Mesenchymal stem cell (in vitro differentiated cells and primary cell): ENCODE data around the gene COMTD1.
"Not testable (repeated sequence)": the region's sequence is repeated elsewhere in the genome, so short reads cannot be mapped to it uniquely, and the experiment has no call there.

Source experiments
- DNase-seq: peaks from one replicate; pipeline ENCODE4 v3.0.0-alpha.2; 2013
- H2AFZ ChIP-seq: one replicate; pipeline ENCODE4 v1.6.1; 2013; ENCODE audit warnings: low read depth, mild to moderate bottlenecking, control low read depth, inconsistent platforms, low read length, moderate library complexity
- H2AK5ac ChIP-seq: 2 replicates; pipeline ENCODE4 v1.6.1; 2013; ENCODE audit warnings: low read length, moderate library complexity, mild to moderate bottlenecking, inconsistent platforms; ENCODE audit not compliant: severe bottlenecking
- H2BK120ac ChIP-seq: one replicate; pipeline ENCODE4 v1.6.1; 2013; ENCODE audit warnings: low read depth, mild to moderate bottlenecking, inconsistent platforms, low read length, moderate library complexity
- H2BK12ac ChIP-seq, 2 experiments: one replicate each; pipeline ENCODE4 v1.6.1; 2013; ENCODE audit warnings: inconsistent platforms in 2 of 2, low read length in 2 of 2, mild to moderate bottlenecking in 2 of 2, moderate library complexity in 2 of 2, control low read depth in 1 of 2
- H2BK15ac ChIP-seq: one replicate; pipeline ENCODE4 v1.6.1; 2013; ENCODE audit warnings: mild to moderate bottlenecking, low read depth, inconsistent platforms; ENCODE audit not compliant: poor library complexity, severe bottlenecking
- H2BK5ac ChIP-seq: 2 replicates; pipeline ENCODE4 v1.6.1; 2013; ENCODE audit warnings: low read depth, mild to moderate bottlenecking, low read length, control low read depth, inconsistent platforms; ENCODE audit not compliant: poor library complexity, severe bottlenecking
- H3K14ac ChIP-seq, 2 experiments: one replicate each; pipeline ENCODE4 v1.6.1; 2013; ENCODE audit warnings: inconsistent platforms in 2 of 2, low read length in 2 of 2, control low read depth in 1 of 2, mild to moderate bottlenecking in 1 of 2, moderate library complexity in 1 of 2
- H3K18ac ChIP-seq, 2 experiments: one replicate each; pipeline ENCODE4 v1.6.1; 2013; ENCODE audit warnings: inconsistent platforms in 2 of 2, low read length in 2 of 2, control low read depth in 1 of 2, low read depth in 1 of 2, mild to moderate bottlenecking in 1 of 2
- H3K23ac ChIP-seq, 2 experiments: one replicate each; pipeline ENCODE4 v1.6.1; 2013; ENCODE audit warnings: inconsistent platforms in 2 of 2, low read length in 2 of 2, mild to moderate bottlenecking in 2 of 2, moderate library complexity in 2 of 2, control low read depth in 1 of 2
- H3K27ac ChIP-seq: 2 replicates; pipeline ENCODE4 v1.5.1; 2013; ENCODE audit warnings: mild to moderate bottlenecking, moderate library complexity, low read length, control low read depth, inconsistent platforms; ENCODE audit not compliant: poor library complexity, severe bottlenecking
- H3K27me3 ChIP-seq, 2 experiments: 2 replicates each; pipeline versions ENCODE4 v1.6.1 to v1.7.0; 2013; ENCODE audit warnings: low read length in 2 of 2, mild to moderate bottlenecking in 2 of 2, moderate library complexity in 2 of 2, control low read depth in 1 of 2, inconsistent platforms in 1 of 2; ENCODE audit not compliant: control insufficient read depth in 1 of 2, insufficient read depth in 1 of 2
- H3K36me3 ChIP-seq, 2 experiments: 2 replicates each; pipeline versions ENCODE4 v1.6.1 to v1.7.0; 2013; ENCODE audit warnings: low read length in 2 of 2, control low read depth in 1 of 2, inconsistent platforms in 1 of 2, low read depth in 1 of 2, mild to moderate bottlenecking in 1 of 2; ENCODE audit not compliant: insufficient read depth in 2 of 2, control insufficient read depth in 1 of 2
- H3K4ac ChIP-seq, 2 experiments: one replicate each; pipeline ENCODE4 v1.6.1; 2013; ENCODE audit warnings: inconsistent platforms in 2 of 2, low read length in 2 of 2, mild to moderate bottlenecking in 2 of 2, moderate library complexity in 2 of 2, control low read depth in 1 of 2, low read depth in 1 of 2
- H3K4me1 ChIP-seq: 2 replicates; pipeline ENCODE4 v1.6.1; 2013; ENCODE audit warnings: low read depth, low read length, control low read depth; ENCODE audit not compliant: control insufficient read depth, insufficient read depth
- H3K4me2 ChIP-seq: 2 replicates; pipeline ENCODE4 v1.6.1; 2013; ENCODE audit warnings: low read length, mild to moderate bottlenecking, inconsistent platforms; ENCODE audit not compliant: poor library complexity, severe bottlenecking
- H3K4me3 ChIP-seq, 2 experiments: 2 replicates each; pipeline versions ENCODE4 v1.5.1 to v1.7.0; 2013; ENCODE audit warnings: low read length in 2 of 2, mild to moderate bottlenecking in 2 of 2, control low read depth in 1 of 2, low read depth in 1 of 2; ENCODE audit not compliant: insufficient read depth in 1 of 2
- H3K79me1 ChIP-seq: replicated peaks from 2 replicates; pipeline ENCODE4 v1.6.1; 2013; ENCODE audit warnings: mild to moderate bottlenecking, control low read depth, low read length, inconsistent platforms; ENCODE audit not compliant: poor library complexity, severe bottlenecking
- H3K9ac ChIP-seq: 2 replicates; pipeline ENCODE4 v1.7.0; 2013; ENCODE audit warnings: mild to moderate bottlenecking, low read length, moderate library complexity
- H3K9me3 ChIP-seq: 2 replicates; pipeline ENCODE4 v1.7.0; 2013; ENCODE audit warnings: mild to moderate bottlenecking, low read length; ENCODE audit not compliant: control insufficient read depth
- H4K8ac ChIP-seq: one replicate; pipeline ENCODE4 v1.6.1; 2013; ENCODE audit warnings: inconsistent platforms, mild to moderate bottlenecking, low read length, moderate library complexity
- H4K91ac ChIP-seq: one replicate; pipeline ENCODE4 v1.6.1; 2013; ENCODE audit warnings: mild to moderate bottlenecking, low read length, inconsistent platforms
- WGBS: methylation state at CpG from one replicate; pipeline ENCODE4 v1.1.7; 2013; ENCODE audit warnings: mixed read lengths; 5-methylcytosine and 5-hydroxymethylcytosine counted together

Gene COMTD1

DNA sequence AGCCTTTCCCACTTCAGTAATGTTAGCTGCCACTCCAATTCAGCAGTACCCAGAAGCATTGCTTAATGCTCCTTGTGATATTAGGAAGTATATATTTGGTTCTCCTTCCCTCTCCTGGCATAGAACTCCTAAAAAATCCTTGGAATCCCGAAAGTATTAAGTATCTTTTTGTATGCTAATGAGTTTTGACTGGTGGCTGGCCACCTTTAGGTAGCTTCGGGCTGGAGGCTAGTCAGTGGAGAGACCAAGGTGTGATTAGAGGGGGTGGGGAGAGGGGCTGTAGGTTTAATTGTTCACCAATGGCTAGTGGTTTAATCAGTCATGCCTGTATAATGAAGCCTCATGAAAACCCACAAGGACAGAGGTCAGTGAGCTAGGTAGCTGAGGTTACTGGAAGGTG is 12.2 kb downstream of the COMTD1 start:
- Histone ChIP-seq H3K23ac (no peak overlapping the region), H3K4ac (no peak overlapping the region), H3K27me3 (no peaks in the 10 kb centered on the region), H2BK12ac (no peak overlapping the region), H3K18ac (no peak overlapping the region), H3K4me1 (peaks cover 14% of the 10 kb centered on the region), H3K14ac (no peak overlapping the region), H3K36me3 (peaks cover 29 to 80% of the 10 kb centered on the region in 2 experiments), H3K4me2 (no peak overlapping the region), H2AFZ (no peak overlapping the region), H4K8ac (no peak overlapping the region), H3K79me1 (peaks cover 2% of the 10 kb centered on the region), H2AK5ac (no peak overlapping the region), H2BK15ac (no peak overlapping the region), H3K9me3 (no peaks in the 10 kb centered on the region), H3K4me3 (no peak overlapping the region), H3K9ac (peak overlapping the region; percentile 82), H2BK120ac (no peak overlapping the region), H4K91ac (no peak overlapping the region), H2BK5ac (no peak overlapping the region), H3K27ac (peak overlapping the region; percentile 6)
- WGBS: 88% methylated on average over 2 of the region's 2 CpGs
- DNase-seq: no peak

DNA sequence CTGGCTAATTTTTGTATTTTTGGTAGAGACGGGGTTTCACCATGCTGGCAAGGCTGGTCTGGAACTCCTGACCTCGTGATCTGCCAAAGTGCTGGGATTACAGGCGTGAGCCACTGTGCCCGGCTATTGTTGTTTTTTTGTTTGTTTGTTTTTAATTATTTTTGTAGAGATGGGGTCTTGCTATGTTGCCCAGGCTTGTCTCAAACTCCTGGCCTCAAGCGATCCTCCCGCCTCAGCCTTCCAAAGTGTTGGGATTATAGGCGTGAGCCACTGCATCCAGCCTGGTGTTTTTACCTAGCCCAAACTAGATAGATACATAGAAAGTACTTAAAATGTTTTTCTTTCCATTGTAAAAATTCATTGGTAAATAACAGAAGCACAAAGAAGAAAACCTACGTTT is 14.3 kb downstream of the COMTD1 start:
- H2AK5ac ChIP-seq, H2AFZ ChIP-seq, H3K9ac ChIP-seq, H2BK120ac ChIP-seq, H3K79me1 ChIP-seq, H3K18ac ChIP-seq, H3K4me2 ChIP-seq, H3K9me3 ChIP-seq, H3K4ac ChIP-seq, H3K27me3 ChIP-seq, H3K27ac ChIP-seq, H2BK12ac ChIP-seq, DNase-seq, H3K4me3 ChIP-seq, H4K8ac ChIP-seq, H3K4me1 ChIP-seq, H3K23ac ChIP-seq, H2BK15ac ChIP-seq, H3K14ac ChIP-seq, H4K91ac ChIP-seq, H2BK5ac ChIP-seq: not testable (repeated sequence)
- H3K36me3 ChIP-seq: peaks cover 40 to 87% of the 10 kb centered on the region in 2 experiments
- WGBS: 100% methylated on average over 5 of the region's 8 CpGs

DNA sequence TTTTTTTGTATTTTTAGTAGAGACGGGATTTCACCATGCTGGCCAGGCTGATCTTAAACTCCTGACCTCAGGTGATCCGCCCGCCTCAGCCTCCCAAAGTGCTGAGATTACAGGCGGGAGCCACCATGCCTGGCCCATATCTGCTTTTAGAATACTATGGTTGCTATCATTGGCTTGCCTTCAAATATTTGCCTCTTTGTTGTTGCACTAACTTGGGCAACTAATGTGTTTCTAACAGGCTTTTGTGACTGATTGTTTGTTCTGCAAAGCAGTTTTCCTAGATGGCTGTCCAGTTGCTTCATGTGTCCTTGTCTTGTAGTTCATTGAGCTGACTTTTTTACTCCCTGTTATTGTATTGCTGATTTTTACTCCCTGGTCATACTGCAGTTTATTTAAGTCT is 15.5 kb downstream of the COMTD1 start:
- DNase-seq: no peak
- no peak overlapping the region for H3K27ac ChIP-seq
- H3K4me3 ChIP-seq: no peak overlapping the region
- no peaks in the 10 kb centered on the region for H3K9me3 ChIP-seq
- peaks cover 3% of the 10 kb centered on the region for H3K4me1 ChIP-seq
- H4K91ac ChIP-seq: no peak overlapping the region
- H3K14ac ChIP-seq: no peak overlapping the region
- H3K9ac ChIP-seq: no peak overlapping the region
- H3K79me1 ChIP-seq: peaks cover 3% of the 10 kb centered on the region
- no peak overlapping the region for H2AFZ ChIP-seq
- no peak overlapping the region for H3K4ac ChIP-seq
- H3K18ac ChIP-seq: no peak overlapping the region
- no peak overlapping the region for H2BK12ac ChIP-seq
- no peak overlapping the region for H2BK5ac ChIP-seq
- no peak overlapping the region for H3K23ac ChIP-seq
- H2BK120ac ChIP-seq: no peak overlapping the region
- no peak overlapping the region for H2AK5ac ChIP-seq
- H3K27me3 ChIP-seq: no peaks in the 10 kb centered on the region
- H2BK15ac ChIP-seq: no peak overlapping the region
- H3K4me2 ChIP-seq: no peak overlapping the region
- no peak overlapping the region for H4K8ac ChIP-seq
- WGBS: 98% methylated on average over 4 of the region's 4 CpGs
- peaks cover 45 to 95% of the 10 kb centered on the region in 2 experiments for H3K36me3 ChIP-seq

DNA sequence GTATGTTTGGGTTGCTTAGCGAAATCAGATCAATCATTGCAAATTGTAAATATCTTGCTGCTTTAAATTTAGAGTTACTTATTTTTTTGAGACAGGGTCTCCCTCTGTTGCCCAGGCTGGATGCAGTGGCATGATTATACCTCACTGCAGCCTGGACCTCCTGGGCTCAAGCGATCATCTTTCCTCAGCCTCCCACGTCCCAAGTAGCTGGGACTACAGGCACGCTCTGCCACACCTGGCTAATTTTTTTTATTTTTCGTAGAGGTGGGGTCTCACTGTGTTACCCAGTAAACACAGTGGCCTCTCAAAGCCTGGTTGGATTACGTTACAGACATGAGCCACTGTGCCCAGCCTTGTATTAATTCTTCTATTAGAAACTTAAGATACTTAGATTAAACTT is 23.4 kb downstream of the COMTD1 start:
- Histone ChIP-seq H3K9me3 (no peaks in the 10 kb centered on the region), H3K36me3 (peaks cover 28 to 55% of the 10 kb centered on the region in 2 experiments), H3K23ac (no peak overlapping the region), H4K91ac (no peak overlapping the region), H2BK15ac (no peak overlapping the region), H3K4me3 (peak overlapping the region in 1 of 2 experiments; percentile 97), H3K27ac (no peak overlapping the region), H3K4me2 (peak overlapping the region; percentile 54), H2AK5ac (no peak overlapping the region), H3K9ac (peak overlapping the region; percentile 100), H2BK120ac (no peak overlapping the region), H2BK12ac (no peak overlapping the region), H2AFZ (no peak overlapping the region), H3K4ac (no peak overlapping the region), H3K27me3 (no peaks in the 10 kb centered on the region), H3K79me1 (no peaks in the 10 kb centered on the region), H4K8ac (peak overlapping the region; percentile 28), H3K14ac (no peak overlapping the region), H2BK5ac (no peak overlapping the region), H3K18ac (no peak overlapping the region), H3K4me1 (peaks cover 14% of the 10 kb centered on the region)
- WGBS: 96% methylated on average over 5 of the region's 6 CpGs
- no peak for DNase-seq
